22Rv1 (cell line): ENCODE results near the gene CYSTM1.

ENCODE experiments used
- ZFX ChIP-seq: fragments of 450-650 bp; IDR thresholded peaks from 2 replicates; pipeline ENCODE4 v1.6.1; 2017; ENCODE audit warnings: antibody characterized with exemption, borderline replicate concordance
- TF ChIP-seq, protein P1 (sequence below): fragments of 450-650 bp; IDR thresholded peaks from 2 replicates; pipeline ENCODE4 v1.5.1; 2017; ENCODE audit warnings: mild to moderate bottlenecking

DNA sequence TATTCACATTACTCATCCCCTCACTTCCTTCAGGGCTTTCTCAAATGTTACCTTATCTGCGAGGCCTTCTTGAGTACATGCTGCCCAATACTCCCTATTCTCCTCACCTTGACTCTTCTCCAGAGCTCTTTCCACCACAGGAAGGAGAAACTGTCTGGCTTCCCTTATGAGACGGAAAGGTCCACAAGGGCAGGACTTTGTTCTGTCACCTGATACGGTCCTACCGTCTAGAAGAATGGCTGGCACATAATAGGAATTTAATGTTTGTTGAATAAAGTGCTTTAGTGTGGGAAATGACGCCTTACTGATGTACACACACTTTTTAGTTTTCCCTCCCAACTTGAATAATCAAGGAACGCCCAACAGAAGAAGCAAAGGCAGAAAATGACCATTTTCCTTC is 75.4 kb downstream of the CYSTM1 start:
- TF ChIP-seq, protein P1, sequence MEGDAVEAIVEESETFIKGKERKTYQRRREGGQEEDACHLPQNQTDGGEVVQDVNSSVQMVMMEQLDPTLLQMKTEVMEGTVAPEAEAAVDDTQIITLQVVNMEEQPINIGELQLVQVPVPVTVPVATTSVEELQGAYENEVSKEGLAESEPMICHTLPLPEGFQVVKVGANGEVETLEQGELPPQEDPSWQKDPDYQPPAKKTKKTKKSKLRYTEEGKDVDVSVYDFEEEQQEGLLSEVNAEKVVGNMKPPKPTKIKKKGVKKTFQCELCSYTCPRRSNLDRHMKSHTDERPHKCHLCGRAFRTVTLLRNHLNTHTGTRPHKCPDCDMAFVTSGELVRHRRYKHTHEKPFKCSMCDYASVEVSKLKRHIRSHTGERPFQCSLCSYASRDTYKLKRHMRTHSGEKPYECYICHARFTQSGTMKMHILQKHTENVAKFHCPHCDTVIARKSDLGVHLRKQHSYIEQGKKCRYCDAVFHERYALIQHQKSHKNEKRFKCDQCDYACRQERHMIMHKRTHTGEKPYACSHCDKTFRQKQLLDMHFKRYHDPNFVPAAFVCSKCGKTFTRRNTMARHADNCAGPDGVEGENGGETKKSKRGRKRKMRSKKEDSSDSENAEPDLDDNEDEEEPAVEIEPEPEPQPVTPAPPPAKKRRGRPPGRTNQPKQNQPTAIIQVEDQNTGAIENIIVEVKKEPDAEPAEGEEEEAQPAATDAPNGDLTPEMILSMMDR: no peak
- TF ChIP-seq ZFX: no peak
